ENCODE measurements around the gene BBS9.

Gene BBS9

DNA sequence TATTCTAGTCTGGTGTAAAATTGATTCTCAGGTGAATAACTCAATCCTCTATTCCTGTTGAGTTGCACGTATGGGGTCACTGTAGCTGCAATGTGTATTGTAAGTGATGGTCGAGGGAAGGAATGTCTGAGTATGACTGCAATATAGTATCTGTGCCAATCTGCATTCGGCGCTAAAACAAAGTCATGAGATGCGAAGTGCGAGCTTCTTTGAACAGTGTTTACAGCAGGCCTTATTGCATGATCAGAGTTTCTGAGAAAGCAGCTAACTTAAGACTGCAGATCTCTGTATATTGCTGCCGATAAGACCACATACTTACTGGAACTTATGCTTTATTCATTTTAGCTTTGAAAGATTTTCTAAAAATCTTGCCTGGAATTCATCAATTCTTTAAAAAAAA lies 434.3 kb downstream of the BBS9 start:
- no peak for DNase-seq

DNA sequence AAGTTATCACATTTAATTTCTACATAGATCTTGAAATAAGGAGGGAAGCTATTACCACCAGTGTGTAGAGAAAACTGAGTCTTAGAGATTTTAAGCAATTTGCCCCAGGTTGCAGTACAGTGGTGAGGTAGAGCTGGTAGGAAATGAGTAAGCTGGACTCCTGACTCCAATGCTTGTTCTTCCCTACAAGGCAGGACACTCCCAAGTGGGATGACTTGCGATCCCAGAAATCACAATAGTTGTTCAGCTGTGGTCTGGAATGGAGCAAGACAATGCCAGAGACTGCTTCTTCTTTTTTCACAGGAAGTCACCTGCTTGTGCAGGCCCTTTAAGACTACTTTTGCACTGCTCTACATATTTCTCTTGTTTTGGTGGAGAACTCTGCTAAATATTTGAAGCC lies 448.8 kb downstream of the BBS9 start:
- DNase-seq: no peak

DNA sequence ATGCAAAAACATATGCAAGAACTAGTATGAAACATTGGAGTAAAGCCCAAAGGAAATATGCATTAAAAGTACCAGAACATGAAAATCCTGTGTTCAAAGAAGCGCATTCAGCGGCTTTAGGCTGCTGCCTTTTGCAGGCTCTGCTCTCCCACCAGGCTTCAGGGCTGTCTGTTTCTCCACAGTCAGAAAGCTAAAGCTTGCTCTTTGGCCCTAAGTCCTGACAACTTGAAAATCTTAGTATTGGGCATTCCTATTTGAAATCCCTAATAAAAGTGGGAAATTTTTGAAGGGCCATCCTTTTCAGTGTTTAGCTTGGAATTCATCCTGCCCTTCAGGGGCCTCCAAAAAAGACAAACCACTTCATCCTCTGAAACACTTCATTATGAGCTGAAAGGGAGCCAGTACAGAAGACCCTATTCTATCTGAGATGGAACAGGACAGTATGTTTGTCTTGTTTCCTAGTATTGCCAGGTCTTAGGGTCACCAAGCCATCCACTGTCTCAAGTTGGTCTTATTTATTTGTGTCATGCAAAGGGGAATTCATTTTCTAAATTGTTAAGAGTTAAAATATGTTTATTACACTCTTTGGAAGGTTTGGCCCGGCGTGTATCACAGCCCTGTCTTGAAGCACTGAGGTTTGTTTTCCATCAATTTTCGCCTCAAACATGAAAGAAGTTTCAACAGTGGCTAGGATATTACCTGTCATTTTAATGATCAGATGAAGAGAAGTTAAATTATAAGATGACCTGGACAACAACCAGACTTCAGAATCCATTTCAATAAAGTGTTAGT lies 449.7 kb downstream of the BBS9 start:
- no peak for DNase-seq

DNA sequence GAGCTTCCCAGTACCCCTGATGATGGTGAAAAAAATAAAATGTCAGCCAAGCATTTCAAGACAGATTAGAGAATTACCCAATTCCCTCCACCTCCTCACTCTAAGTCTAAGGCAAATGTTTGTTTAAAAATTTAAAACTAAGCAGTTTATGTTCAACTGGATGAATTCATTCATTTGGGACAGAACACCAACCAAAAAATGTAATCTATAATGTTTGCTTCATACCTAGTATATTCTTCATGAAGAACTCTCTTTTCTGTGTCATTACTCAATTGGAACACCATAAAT lies 450.3 kb downstream of the BBS9 start:
- DNase-seq: no peak

DNA sequence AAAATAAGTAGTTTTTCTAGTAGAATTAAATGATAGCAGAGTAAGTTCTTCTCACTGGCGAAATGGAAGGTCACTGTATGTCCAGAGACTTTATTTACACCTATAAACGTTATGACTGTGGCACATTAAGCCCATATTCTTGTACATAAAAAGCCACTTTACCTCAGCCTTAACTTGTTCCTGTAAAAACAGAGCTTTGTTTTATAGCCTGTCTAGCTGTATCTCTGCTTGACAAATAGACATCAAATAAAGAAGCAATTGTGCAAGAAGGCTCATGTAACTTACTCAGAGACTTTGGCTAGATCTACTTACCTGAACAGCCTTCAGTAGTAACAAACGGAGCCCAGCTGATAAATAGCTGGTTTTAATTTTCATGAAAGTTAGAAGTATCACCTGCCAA lies 451.9 kb downstream of the BBS9 start:
- DNase-seq: no peak

DNA sequence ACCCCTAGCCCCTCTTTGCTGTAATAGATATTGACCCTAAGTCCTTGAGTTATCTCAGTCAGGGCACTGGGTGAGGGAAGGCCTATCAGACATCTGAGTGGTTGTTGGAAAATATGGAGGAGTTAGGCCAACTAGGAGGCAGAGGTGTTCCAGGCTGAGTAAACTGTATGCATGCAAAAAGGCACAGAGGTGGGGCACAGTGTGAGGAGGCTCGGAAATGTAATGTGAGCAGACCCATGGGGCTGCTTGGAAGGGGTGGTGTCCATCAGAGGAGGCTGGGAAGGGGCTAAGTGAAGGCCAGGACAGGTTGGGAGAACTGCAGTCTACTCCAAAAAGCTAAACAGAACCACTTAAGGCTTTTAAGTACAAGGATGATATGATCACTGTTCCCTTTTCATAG lies 452.7 kb downstream of the BBS9 start:
- DNase-seq: no peak

DNA sequence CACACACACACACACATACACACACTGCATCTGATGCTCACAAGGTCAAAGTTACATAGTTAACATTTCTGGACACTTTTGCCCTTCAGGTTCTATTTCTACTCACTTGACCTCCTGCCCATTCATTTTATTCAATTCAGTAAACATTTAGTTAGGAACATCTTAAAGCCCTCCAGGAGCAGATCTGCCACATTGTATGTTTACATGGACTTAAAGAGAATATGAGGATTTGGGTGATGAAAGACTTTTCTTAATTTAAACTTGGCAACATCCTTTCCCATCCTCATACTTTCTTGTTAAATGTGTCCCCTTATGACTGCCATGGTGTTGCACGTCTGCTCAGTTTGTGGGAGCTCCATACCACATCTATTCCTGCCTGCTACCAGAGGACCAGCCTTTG lies 453.2 kb downstream of the BBS9 start:
- DNase-seq: no peak

DNA sequence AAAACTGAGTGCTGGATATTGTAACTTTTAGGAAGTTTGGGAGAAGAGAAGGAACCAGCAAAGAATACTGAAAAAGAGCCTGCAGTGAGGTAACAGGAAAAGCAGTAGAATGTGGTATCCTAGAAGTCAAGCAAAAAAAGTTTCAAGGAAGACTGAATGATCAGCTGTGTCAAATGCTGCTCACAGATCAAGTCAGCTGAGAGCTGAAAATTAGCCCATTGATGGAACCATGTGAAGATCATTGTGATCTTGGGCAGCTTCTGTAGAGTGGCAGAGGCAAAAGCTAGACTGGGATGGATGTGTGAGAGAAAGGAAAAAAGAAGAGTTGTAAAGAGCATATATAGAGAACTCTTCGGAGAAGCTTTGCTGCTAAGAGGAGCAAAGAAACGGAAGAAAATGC lies 460.5 kb downstream of the BBS9 start:
- DNase-seq: no peak

DNA sequence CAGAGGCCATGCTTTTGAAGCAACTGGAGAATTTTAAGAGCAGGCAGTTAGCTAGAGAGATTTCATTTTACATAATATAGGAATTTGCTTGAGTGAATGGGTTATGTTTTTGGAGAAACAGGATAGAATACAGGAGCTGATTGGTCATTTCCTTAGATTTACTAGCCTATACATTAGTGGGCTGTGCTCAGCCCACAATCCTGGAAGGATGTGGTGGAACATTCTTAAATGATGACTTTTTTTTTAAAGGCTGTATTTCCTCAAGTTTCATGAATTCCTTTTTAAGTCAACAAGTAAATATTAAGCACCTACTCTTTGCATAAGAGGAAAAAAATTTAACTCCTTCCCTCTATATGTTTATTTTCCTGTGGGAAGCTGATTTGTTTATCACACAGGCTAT lies 461.6 kb downstream of the BBS9 start:
- DNase-seq: peak; percentile 70

DNA sequence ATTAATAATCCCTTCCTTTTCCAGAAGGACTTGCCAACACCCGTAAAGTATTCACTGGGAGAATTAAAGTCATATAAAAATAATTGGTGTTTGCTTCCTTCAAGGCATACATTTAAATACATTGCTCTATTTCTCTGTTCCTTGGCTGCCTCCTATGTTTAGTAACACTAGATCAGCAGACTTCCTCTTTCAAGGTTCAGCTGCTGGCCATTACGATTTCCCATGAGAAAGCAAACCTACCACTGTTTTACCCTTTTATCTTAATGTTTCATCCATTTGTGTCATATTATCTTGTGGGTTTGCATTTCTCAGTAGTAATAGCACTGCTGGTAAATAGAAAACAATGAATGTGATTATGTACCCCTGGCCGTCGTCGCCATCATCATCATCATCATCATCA lies 462.1 kb downstream of the BBS9 start:
- DNase-seq: no peak

DNA sequence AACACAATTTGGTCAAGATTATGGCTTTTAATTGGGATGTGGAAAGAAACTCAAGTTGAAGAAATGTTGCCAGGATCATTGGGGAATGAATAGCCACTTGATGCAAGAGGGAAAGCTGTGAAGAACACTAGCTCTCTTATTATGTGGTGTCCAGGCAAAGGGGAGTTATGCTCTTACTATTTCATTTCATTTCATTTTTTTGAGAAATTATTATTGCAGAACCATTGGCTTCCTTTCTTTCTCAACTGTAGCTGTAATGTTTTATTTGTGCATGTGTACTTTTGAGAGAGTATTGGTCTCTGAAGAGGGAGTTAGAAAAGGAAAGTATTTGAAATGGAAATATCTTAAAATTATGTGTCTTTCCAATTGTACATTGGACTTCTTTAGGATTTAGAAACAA lies 463.4 kb downstream of the BBS9 start:
- no peak for DNase-seq

DNA sequence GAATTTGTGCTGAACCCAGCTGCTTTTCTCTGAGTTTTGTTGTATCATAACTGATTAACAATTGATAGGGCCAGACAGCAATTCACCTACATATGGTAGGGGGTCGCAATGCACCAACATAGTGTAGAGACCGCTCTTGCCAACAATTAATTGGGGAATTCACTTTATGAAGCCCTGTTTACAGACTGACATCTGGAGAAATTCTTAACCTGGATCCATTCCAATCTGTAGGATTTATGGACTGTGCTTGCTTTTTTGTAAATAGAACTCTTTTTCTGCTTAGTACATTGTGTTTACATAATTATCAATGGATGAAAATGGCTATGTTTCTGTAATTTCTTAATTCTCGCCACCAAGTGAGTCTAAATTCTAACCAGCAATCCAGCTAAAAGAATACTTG lies 464.2 kb downstream of the BBS9 start:
- no peak for DNase-seq

DNA sequence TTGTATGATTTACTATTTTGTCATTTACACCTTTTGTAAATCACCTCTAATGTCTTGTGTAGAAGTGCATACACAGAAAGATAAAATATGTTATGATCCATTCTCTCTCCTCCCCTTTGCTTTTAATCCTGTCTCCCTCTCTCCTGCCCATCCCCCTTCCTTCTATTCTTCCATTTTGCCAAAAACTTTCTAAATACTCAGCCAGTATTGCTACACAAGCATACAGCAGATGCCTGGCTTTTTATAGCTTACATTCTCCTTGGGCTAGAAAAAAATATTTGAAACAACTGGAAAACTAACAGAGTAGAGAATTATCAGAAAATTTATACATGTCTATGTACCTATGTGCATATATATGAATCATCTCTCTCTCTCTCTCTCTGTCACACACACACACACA lies 467.3 kb downstream of the BBS9 start:
- DNase-seq: no peak

DNA sequence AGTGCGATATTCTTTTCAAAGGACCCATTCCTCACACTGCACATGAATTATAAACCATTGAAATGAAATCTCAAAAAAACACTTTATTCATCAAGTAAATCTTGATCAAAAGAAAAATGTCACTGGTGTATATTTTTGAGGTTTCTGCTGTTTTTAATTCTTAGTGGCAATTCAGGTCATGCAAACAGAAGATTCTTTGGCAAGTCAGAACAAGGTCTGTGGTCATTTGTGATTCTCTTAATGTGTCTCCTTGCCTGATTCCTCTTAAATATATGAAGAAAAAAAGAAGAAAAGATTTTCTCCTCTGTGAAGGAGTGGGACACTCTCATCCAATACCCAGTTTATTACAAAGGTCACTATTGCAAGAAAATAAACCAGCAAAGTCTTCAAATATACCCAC lies 467.8 kb downstream of the BBS9 start:
- DNase-seq: no peak

DNA sequence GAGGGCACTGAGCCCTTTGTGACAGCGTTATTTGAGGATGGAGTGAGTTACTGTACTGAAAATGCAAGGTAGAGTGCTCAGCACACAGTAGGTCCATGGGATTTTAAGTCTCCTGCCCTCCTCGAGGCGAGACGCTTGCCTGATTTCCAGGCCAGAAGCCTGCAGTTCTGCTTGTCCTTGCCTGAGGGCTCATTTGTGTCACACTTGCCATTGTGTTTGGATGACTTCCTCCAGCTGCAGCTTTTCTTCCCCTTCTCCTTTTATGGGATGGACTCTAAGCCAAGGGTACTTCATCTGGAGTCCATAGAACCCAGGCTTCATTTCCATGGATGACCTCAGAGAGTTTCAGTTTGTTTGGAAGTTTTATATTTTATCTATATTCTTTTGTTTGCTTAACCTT lies 471.7 kb downstream of the BBS9 start:
- DNase-seq: no peak

DNA sequence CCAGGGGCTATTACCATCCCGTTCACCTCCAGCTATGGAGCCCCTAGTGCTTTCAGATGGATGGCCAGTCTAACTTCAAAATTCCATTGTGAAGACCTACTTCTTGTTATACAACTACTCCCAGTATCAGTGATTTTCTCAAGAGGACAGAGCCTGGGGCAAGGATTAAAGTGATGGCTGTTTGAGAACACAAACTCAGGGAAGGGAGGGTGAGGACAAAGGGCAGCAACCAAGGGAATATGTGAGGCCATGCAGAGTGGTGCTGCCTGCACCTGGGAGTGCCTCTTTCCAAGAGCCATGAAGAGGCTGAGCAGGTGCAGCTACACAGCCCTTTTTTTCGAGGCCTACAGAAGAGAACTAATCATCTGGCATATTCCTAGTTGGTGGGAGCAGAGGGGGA lies 472.5 kb downstream of the BBS9 start:
- no peak for DNase-seq

DNA sequence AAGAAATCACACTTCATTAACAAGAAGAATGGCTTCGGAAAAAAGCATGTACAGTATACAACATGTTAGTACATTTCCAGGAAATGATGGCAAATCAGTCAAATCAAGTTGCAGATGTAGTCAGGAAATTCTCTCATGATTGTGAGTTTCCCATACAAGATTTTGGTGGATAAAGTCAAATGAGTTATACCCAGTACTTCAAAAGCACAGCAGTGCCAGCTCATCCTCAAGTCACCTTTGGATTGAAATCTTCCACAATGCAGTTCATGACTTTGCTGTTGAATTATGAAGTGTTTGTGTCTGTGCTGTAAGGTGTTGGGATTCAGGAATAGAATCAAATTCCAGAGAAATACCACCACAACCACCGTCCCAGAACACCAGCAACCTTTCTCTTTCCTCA lies 474.7 kb downstream of the BBS9 start:
- no peak for DNase-seq

DNA sequence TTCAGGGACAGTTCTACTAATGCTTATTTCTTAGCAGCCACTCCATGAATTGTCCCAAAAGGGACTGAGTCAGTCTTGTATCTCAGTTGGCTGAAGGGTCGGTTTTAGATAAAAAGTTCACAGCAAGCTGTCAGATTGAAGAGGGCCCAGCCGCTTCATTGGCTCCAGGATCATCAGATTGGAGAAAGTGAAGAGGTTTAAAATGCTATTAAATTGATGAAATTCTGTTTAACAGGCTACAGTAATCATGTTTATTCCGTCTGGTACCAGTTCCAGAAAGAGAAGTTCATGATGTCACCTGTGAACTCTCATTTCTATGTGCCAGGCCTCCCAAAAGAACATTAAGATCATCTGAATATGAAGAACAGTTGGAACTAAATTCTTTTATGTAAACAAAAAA lies 481.6 kb downstream of the BBS9 start:
- no peak for DNase-seq

DNA sequence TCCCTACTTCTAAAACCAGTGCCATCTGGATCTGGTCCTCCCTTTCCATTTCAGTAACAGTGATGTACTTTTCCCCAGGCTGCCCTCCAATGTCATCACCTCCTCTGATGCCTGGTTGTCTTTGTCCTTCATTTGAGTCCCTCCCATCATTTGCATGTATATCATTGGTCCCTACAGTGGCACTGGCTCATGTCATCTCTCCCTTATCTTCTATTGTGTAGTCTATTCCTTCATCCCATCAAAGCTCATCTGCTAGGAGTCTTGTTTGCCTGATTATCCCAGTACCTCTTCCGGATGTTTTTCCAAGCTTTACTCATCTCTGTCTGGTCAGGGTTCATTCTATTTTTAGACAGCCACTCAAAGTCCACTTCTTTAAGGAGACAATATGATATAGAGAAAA lies 483.1 kb downstream of the BBS9 start:
- no peak for DNase-seq

DNA sequence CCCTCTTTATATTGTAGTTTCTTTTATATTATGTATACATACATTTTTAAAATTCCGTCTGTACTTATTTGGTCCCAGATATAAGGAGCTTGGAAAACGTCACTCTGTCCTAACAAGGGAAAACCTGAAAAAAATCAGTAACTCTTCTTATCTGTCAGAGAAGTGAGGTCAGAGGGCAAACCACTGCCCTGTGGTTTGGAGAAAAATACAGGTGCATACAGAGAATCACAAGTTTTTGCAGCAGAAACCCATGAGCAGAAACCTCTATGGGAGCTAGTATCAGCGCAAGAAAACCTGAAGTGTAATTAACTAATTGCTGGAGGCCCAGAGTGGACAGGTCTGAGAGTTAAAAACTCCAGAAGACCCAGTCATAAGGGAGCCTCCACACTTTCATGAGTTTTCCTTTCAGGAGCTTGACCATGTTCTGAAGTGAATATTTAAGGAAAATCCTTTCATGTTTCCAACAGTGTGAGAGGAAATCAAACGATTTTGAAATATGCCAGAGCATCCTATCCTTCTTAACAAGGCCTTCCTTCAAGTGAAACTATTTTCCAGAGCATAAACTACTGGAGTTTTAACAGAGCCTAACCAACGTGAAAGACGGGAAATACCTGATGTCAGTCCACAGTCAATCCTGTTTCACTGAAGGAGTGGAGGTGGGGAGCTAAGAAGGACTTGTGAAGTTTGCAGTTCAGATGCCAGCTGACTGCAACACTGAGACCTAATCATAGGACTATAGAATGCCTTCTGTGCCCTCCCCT lies 485.2 kb downstream of the BBS9 start:
- no peak for DNase-seq

DNA sequence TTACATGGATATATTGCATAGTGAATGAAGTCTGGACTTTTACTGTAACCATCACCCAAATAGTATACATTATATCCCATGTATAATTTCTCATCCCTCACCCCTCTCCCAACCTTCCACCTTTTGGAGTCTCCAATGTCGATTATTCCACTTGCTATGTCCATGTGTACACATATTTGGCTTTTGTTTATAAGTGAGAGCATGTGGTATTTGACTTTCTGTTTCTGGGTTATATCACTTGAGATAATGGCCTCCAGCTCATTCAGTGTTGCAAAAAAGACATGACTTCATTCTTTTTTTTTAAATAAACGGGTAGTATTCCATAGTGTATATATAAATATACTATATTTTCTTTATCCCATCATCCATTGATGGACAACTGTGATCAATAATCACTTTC lies 487.4 kb downstream of the BBS9 start:
- DNase-seq: no peak

DNA sequence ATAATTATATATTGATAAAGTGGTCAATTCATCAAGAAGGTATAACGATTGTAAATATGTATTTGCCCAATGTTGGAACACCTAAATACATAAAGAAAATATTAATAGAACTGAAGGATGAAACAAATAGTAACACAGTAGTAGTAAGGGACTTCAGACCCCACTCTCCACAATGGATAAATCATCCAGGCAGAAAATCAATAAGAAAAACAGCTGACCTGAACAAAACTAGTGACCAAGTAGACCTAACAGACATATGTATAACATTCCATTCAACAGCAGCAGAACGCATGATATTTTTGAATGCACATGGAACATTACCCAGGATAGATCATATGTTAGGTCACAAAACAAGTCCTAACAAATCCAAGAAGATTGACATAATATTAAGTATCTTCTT lies 489.9 kb downstream of the BBS9 start:
- no peak for DNase-seq

DNA sequence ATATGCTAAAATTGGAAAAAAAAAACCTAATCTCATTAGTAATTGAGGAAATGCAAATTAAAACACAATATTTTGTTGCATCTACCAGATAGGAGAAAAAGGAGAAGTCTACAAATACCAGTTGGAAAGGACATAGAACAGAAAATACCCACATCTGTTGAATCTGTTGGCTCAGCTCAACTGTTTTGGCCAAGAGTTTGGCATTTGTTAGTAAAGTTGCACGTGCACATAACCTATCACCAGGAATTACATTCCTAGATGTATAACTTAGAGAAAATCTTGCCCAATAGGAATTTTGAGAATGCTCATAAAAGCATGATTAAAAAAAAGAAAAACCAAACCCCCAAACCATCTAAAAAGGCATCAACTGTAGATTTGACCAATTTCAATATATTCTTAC lies 493.9 kb downstream of the BBS9 start:
- DNase-seq: no peak

DNA sequence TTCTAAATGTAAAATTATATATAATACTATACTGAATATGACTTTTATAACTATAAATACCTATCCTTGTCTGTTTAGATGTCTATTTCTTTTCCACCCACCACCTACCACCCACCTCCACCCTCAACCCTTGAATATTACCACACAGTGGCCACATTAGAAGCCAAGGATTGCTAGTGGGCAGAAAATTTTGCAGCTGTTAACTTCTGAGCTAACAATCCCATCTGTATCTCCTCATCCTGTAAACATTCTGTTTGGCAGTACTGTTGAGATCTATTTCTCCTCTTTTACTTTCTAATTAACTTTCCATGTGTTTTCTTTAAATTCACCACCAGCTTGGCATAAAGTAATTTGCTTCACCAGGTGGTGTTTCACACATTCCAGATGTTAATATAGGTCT lies 494.9 kb downstream of the BBS9 start:
- DNase-seq: no peak

DNA sequence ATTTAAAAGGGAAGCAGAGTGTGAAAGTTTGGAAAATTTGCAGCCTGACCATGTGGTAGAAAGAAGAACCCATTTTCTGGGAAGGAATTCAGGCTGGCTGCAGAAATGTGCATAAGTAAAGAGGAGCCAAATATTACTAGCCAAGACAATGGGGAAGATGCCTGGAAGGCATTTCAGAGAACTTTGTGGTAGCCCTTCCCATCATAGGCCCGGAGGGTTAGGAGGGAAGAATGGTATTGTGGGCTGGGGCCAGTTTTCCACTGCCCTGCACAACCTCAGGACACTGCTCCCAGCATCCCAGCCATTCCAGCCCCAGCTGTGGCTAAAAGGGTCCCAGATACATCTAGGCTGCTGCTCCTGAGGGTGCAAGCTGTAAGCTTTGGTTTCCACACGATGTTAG lies 497.5 kb downstream of the BBS9 start:
- no peak for DNase-seq

Measured in HCEC 1CT (cell line).